CD4-positive, alpha-beta T cell treated with Interleukin-15 for 1 hour (primary cell): ENCODE data around the gene TOMM7.
A peak's percentile ranks its signal among the peaks of the same experiment; 100 is the strongest.

Source experiments
- DNase-seq: peaks from one replicate; pipeline ENCODE4 v3.0.0-alpha.2; 2020

TOMM7 gene

DNA sequence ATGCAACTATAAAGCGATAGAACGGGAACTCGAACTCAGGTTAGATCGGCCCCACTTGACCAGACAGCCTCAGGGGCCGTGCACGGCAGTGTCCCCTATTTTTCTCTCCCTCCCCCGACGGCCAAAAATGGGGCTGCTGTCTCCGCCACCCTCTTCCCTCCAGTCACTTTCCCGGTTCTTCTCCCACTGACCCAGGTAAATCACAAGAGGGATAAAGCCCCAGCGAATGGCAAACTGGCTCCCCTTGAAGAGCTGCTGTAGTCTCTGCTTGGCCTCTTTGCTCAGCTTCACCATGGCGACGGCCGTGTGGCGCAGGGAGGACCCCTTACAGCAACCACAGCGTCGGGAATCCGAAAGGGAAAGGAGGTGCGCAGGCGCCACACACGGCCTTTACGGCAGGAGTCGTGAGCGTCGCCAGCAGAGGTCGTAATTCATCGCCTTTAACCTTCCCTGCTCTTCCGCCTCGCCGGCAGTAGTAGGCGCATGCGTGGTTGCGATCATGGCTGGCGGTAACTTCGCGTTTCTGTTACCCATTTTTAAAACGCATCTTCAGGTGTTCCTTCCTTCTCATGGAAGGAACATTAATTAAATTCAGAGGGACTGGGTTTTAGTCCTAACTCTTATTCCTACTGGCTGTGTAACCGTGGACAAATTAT, at the start of gene TOMM7:
TSS of gene TOMM7 (minus strand) at position 364 of the 656 bp plus-strand sequence. CDS start at position 294, 70 bp downstream.
- peak; percentile 94 for DNase-seq

DNA sequence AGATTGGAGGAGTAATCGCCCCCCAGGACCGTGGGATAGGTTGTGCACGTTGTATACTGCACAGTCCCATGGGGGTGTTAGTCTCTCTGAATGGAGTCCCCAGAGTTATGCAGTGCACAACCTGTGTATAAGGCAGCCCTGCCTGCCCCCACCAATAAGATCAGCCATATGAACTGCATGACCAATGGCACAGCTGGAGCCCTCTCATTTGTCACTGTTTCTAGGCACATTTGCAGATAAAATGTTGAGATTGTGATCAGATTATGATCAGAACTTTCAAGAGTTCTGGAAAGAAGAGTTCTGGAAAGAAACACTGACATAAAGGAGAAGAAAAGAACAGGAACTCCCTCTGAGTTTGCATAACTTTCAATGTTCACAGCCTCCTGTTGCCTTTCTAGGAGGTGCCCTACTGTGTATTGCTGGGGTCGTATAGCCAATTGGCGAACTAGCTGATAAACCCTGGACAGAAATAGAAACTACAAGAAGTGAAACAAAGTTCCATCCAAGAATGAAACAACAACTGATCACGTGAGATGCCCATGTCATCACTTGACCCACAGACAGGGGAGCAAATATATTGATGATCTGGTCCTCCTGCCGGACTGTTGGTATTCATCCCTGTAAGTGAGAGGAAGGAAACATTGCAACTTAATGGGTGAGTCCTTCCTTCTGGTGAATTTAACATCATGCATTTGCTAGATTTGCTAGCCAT, 49.6 kb upstream of the TOMM7 start:
- peak; percentile 23 for DNase-seq

DNA sequence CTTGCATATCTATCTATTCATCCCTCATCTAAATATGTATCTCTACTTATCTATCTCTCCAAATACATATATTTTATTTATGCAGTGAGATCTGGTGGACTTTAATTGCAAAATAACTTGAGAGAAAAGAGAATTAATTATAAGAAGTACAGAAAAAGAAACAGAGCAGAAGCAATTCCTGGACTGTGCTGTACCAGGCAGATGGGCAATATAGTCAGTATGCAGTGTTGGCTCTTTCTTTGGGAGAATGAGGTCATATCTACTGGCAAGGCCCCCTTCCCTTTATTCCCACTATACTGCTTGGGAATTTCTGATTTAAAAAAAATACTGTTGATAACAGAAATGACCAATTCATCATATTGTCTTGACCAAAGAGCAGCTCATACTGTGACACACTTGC, 49.0 kb upstream of the TOMM7 start:
- DNase-seq: no peak

DNA sequence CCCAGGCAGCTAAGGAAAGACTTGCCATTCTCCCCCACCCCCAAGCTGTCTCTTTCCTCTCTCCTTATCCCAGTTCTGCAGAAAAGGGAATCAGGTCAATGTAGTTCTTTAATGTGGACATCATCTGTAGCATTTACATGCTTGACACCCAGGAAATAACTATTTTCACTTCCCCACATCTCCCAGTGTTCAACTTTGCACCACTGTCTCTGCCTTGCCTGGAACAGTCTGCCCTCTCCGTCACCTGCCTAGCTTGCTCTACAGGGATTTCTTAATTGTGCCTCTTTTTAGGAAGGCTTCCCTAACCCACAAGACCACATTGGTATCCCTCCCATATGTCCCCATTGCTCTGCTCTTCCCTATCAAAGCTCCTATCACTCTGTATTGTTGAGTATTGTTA, 45.9 kb upstream of the TOMM7 start:
- no peak for DNase-seq

DNA sequence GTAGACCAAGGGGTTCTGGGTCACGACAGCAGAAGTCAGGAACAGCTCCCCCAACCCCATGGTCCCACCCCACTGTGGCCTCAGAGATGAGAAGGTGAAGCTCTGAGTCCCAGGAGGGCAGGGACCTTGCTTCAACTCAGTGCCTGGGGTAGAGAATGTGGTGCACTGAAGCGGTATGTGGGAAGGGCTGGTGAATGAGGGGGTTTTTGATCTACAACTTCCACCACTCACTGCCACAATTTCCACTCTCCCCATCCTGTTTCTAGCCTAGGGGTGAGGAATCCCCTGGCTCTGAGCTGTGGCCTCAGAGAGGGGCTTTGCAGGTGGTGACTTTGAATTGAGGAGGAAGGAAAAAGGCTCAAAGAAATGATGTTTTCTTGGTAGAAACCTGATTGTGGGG, 44.9 kb upstream of the TOMM7 start:
- DNase-seq: no peak

DNA sequence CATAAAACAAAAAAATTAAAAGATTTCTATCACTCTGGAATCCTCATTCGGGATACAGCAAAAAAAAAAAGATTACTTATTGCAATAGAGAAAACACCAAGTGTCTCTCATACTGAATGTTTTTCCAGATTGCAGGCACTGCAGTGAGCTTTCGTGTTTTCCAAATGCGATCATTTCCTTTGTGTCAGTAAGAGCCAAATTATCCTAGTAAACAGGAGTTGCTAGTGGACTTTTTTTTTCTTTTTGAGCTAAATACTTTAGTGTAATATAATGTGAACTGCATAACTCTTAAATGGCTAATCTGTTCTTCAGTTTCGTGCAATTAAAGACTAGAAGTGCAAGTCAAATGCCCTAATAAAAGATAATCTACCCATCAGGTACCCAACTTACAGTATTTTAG, 44.4 kb upstream of the TOMM7 start:
- DNase-seq: no peak

DNA sequence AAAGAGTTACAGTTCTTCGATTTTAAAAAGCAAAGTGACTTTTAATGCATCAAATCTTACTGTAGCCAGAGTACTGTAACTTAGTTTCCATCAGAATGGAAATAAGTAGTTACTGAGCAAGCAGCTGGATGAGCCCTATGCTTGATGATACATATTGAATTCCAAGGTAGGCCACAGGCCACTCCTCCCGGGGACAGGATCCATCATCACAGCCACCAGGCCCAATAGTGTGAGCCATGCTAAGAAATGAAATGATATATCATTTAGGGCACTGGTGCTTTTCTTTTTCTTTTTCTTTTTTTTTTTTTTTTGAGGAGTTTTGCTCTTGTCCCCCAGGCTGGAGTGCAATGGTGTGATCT, 42.9 kb upstream of the TOMM7 start:
- DNase-seq: no peak

DNA sequence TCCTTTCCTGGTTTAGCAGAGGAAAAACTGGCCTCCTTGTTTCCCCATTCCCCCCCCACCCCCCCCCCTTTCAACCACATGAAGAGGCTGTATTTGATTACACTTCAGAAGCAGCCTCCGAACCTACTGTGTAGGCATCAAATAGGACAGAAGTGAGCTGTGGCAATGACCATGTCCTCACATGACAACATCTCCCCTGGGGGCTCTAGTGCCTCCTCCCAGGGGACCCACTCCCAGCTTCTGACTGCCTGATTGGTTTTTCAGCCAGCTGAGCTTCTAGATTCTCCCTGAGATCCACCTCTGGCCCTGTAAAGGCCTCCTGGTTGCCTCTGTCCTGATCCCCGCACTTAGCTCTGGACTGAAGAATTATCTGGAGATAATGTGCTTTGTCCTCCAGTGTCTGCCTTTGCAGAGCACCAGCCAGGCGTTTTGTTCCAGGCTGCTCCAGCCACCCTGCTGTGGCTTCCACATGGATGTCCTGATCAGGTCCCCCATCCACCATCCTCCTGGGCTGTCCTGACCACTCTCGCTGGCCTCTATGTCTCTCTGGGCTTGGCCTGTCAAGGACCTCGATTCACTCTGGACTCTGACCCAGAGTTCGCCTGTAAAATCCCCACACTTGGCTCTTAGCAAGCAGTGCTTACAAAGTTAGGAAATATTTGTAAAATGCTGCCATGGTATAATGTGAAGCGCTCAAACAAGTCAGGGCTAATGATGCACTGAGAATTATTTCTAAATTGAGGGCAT, 42.4 kb upstream of the TOMM7 start:
- no peak for DNase-seq

DNA sequence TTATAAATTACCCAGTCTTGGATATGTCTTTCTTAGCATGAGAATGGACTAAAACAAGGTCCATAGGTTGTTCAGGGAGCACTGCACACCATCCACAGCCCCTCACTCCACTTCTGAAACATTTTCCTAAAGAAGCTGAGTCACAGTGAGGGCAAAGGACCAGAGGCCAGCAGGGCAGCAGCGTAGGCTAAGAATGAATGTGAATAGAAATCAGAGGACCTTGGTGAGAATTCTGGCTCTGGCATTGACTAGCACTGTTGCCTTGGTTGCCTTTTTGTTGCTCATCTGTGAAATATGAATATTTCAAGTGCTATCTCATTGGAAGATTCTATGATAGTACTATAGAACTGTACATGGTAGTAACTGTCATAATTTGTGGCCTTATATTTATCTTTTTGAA, 41.7 kb upstream of the TOMM7 start:
- DNase-seq: no peak

DNA sequence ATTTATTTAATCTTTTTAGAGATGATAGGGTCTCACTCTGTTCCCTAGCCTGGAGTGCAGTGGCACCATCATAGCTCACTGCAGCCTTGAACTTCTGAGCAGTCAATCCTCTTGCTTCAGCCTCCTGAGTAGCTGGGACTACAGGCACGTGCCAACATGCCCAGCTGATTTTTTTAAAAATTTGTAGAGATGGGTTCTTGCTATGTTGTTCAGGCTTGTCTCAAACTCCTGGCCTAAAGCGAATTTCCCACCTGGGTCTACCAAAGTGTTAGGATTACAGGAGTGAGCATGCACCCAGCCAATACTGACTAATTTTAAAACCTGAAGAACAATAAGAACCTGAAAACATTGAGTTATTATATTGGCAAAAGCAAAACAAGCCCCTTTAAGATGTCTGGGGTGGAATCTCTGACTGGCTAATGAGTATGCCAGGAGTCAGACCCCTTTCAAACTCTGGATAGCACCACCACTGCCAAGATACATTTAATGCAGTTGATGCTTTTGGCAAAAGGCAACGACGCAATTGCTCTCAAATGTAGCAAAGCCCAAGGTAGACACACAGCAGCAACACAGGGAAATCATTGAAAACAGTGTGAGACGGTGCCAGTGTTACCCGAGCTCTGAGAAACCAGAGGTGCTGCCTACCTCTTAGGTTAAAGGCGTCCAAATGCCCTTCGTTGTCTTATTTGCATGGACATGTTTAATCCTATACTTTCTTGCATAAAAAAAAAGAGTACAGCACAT, 40.7 kb upstream of the TOMM7 start:
- DNase-seq: no peak

DNA sequence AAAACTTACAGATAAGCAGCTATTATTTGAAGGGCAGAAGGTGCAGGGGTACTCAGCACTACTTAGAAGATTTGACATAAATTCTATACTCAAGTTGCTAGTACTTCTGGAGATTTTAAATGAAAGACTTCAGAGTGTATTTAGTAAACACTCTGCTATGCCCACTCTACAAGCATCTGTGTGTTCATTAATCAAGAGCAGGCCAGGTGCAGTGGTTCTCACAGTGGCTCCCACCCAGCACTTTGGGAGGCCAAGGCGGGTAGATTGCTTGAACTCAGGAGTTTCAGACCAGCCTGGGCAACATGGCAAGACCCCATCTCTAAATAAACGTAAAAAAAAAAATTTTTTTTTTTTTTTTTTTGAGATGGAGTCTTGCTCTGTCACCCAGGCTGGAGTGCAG, 38.9 kb upstream of the TOMM7 start:
- no peak for DNase-seq

DNA sequence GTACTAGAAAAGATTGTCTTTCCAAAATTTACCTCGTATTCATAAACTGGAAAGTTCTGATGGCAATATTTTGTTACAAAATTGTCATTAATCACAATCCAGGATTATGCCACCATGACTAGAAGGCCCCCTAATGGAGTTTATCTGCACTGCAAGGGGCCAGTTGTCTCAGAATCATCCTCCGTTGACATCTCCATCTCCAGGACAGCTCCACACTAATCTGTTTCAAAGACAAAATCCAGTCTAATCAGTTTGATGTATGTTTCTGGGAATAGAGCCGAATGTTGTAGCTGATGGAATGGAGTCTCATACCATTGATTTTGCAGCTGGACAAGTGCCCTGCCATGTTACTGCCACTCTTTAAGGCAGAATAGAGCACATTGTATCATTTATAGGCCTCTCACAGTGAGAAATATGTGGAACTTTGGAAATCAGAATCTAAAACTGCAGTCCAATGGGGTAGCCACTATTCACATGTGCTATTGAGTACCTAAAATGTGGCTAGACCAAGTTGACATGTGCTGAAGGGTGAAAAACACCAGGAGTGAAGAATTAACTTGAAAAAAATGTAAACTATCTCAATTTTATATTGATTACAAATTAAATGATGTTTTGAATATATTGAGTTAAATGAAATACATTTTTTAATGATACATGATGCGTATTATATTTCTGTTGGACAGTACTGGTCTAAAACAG, 38.3 kb upstream of the TOMM7 start:
- no peak for DNase-seq

DNA sequence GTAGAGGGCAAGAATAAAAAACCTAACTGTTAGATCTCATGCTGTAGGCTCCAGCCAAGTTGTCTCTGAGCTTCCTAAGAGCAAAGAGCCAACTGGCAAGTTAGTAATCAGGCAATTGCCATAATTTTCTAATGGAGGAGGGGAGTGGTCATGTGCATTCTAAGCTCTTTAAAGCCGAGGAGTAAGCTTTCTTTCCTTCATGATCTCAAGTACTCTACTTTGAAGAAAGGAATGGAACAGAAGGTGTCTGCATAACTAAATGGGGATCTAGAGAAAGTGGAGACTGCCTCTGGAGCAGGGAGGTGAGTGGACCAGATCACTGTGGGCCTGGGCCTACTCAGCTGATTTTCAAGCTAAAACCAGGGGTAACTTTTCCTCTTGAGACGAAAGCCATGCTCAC, 37.7 kb upstream of the TOMM7 start:
- DNase-seq: no peak

DNA sequence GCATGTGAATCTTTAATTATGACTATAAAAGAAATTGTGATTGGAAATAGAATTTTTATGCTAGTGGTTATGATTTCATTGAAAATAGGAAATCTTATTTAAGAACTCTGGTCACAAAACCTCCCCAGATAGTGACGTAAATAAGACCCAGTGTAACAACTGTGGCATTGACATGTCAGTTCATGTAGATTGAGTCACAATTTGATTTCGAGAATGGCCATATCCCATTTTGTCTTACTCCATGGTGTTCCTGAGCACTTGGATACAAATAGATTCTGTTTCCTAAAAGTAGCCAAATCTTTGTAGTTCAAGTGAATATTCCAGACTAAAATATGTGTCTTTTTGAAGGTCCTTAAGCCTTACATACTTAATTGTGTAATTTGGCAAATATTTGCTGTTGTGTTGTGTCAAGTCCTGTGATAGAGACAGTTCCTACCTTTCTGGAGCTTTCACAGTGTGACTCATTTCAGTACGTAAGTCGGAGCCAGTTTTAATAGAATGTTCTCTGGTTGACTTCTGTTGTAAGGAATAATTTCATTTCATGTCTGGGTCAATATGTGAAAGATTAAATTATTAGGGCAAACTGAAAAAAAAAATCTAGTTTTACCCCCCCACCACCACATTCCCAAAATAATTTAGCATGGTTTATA, 37.1 kb upstream of the TOMM7 start:
- DNase-seq: no peak

DNA sequence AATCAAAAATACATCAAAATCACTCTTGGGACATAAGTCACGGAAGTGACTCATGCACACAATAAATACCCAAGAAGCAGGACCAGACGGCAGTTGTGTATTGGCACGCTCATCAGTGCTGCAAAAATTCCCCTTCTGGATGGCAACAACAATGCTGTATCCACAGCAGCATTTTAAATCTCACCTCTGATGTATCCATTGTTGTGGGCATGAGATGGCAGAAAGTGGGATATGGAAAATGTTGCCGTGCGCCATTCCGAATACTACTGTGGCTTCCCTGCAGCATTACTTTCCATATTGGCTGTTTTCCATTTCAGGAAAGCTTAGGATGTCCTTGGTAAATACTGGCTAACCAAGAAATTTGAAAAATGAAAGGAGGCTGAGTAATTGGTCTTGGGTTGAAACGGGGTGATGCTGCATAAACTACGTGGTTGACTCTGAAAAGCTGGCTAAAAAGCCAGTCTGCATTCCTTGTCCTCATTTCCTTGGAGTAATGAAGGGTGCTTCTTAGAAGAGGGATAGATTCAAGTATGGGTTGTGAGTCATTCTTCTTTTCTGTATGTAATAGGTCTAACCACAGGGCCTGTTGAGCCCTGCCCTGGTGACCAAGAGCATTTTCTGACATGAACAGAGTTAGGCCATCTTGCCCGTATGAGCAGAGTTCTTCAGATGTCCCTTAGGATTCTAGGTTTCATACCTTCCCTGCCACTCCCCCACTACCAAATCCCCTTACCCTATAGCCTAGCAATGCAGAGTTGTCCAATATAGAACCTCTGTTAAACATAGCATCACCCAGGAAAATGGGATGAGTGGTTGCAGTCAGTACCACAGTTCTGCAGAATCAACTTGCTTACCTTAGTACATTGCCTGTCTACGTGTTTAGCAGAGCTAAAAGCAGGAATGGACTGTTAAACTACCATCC, 36.3 kb upstream of the TOMM7 start:
- no peak for DNase-seq

DNA sequence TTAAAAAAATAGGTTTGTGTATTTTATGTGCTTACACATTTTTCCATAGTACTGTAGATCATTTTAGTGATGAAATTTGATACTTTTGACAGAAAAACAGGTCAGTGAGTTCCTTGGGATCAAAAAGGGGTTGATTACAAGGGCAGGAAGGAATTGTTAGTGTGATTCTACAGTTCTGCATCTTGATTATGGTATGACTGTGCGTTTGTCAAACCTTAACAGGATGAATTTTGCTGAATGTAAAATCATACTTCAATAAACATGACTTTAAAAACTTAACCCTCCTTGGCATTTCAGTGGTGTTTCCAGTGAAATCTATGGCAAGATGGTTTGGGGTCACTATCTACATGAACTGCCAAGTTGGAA, 35.6 kb upstream of the TOMM7 start:
- no peak for DNase-seq

DNA sequence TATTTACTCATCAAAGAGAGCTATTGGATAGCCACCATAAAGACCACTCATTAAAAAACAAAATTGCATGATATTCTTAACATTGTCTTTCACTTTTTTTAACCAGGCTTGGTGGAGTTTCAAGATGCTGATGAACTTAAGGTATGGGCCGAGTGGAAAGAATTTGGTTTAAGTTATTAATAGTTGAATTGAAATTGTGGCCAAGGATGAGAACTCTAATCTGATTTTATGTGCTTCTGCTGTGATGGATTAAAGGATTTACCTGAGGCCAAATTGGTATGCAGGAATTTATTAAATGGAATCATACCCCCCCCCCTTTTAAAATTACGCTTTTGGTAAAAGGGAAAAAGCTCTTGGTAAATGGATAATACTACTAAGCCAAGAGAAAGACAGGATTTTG, 33.8 kb upstream of the TOMM7 start:
- no peak for DNase-seq

DNA sequence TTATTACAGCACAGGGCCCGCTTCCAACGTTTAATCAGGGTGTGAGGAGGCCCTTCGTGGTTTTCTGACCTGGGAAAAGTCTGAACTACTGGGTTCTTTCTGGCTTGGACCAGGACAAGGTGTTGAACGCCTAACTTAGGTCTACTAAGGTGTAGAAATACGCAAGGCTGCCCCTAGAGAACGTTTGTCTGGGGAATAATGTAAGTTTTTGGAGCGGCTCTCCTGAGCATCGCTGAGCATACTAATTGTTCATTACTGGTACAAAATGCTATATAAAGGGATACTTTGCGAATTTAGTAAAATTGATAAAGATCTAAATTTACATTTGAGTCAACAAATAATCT, 32.4 kb upstream of the TOMM7 start:
- DNase-seq: no peak

DNA sequence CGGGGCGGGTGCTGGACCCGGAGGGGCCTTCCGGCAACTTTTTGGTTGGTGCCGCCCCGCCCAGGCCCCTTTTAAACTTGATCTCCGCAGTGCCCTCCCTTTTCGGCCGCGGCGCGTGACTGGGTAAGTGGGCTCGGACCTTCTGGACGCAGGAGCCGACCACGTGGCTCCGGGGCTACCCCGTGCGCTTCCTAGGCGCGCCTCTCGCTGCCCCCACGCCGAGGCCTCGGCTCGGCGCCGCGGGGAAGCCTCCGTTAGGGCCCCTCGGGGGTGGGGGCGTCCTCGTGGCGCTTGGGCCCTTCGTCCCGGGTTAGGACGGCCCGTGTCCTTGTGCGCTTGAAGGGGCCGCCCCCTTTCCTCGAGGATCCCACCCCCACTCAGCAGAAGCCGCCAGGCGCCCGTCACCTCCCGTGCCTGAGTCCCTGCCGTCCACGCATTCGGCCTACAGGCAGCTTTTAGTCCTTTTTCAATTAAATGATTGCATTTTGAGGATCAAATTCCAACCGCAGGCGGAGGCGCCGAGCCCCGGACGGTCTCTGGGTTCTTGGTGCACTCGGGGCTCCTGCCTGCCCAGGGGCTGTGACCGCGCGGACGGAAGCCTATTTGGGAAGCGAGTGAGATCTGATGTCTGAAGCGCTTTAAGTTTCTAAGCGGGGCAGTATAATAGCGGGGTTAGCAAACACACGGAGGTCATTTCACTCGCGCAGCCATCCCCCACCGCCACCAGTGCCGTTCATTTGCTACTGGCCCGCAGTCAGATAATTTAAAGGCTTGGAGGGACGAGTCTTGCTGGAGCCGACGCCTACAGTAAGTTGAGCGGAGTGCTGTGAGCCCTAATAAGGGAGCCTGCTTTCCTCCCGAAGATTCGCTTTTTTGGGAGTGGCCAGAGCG, 31.8 kb upstream of the TOMM7 start:
- DNase-seq: peak; percentile 84

DNA sequence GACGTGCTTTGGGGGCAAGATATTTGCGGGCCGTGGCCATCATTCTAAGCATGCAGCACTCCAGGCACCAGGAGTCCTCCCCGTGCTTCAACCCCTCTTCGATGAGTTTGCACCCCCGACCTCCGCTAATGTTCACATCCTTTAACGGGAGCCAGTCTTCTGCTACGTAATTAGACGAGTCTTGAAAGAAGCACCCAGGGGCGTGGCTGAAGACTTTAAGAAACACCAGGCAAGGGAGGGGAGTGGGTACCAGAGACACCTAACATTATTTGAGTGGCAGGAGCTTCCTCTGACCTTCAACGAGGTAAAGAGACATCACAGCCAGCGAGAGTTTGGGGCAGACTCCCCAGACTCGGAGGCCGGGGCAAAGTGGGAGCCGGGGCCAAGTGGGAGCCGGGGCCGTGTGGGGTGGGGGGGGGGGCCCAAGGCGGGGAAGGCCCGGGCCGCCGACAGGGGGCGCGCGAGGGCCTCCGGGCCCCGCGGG, 31.1 kb upstream of the TOMM7 start:
- DNase-seq: no peak
